ENCODE results near the gene CNPY1. TPM values are rescaled to one million over a fixed set of nuclear protein-coding genes. Genes with fewer than 3 reads are reported as not detected.

Gene CNPY1
- total RNA-seq, 2 donors from 2014 or later: not detected

DNA sequence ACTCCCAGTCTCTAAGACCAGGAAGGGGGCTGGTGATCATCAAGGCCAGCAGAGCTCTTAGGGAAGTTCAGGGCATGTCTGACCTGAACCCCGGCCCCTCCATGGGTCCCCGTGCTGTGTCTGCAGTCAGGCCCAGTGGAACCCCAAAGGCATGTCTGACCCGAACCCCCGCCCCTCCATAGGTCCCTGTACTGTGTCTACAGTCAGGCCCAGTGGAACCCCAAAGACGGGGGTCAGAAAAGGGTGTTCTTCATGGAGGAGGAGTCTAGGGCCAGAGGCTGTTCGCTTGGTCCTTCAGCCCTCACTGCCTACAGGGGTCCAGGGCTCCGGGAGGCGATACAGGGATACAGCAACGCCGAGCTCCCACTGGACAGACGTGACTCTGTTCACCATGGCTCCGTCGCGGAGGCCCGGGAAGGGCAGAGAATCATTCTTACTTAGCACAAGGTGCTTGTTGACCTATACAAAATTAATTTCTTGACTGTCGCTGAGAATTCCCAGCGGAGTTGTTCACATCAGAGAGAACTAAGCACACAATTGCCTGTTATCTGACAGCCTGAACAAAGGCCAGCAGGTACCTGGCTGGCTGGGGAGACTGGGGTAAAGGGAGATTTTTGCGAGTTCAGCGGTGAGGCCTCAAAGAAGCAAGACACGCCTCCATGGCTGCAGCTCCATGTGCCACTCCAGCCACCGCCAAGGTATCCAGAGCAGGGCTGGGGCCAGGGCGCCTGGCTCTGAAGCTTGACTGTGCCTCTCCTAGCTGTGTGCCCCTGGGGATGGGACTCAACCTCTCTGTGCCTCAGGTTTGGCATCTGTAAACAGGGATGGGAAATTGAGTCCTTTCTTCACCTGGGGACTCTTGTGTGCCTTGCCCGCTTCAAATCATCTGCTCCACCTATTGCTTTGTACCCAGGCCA, 61.6 kb downstream of the CNPY1 start:
- Histone ChIP-seq H3K4me3 (no peak overlapping the region), H3K27me3 (replicated peaks; ENCODE audit: insufficient read depth) (peaks cover 14% of the 10 kb centered on the region), H3K9me3 (no peaks in the 10 kb centered on the region), H3K27ac (no peak overlapping the region), H3K36me3 (no peaks in the 10 kb centered on the region), H3K4me1 (replicated peaks) (no peaks in the 10 kb centered on the region)
- TF ChIP-seq POLR2AphosphoS5 (IDR thresholded peaks at IDR 0.05) (no peak), POLR2A (IDR thresholded peaks at IDR 0.05) (no peak)
- TF ChIP-seq, protein P1, sequence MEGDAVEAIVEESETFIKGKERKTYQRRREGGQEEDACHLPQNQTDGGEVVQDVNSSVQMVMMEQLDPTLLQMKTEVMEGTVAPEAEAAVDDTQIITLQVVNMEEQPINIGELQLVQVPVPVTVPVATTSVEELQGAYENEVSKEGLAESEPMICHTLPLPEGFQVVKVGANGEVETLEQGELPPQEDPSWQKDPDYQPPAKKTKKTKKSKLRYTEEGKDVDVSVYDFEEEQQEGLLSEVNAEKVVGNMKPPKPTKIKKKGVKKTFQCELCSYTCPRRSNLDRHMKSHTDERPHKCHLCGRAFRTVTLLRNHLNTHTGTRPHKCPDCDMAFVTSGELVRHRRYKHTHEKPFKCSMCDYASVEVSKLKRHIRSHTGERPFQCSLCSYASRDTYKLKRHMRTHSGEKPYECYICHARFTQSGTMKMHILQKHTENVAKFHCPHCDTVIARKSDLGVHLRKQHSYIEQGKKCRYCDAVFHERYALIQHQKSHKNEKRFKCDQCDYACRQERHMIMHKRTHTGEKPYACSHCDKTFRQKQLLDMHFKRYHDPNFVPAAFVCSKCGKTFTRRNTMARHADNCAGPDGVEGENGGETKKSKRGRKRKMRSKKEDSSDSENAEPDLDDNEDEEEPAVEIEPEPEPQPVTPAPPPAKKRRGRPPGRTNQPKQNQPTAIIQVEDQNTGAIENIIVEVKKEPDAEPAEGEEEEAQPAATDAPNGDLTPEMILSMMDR (IDR thresholded peaks at IDR 0.05): no peak
- no peak for DNase-seq (ENCODE audit: low spot score)
- intact Hi-C loops (cut with DNase I): no loop called here
- 79% methylated on average over 16 of the region's 23 CpGs for WGBS

DNA sequence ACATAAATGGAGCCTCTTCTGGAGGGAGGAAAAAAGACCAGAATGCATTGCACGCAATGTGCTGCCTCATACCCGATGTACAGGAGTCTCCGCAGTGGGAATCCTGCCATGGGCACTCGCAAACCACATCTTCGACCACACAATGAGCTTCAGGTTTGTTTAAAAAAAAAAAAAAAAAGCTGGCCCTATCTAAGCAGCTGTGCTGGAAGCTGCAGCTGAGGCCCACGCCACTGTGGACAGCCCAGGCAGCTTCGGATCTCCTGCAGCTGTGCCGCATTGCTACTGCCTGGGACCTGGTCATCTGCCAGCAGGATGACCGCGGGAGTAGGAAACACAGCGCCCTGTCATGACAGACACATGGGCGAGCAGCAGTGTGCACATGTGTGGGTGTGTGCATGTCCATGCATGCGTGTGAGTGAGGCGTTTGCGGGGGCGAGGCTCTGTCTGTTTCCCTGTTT, 62.5 kb downstream of the CNPY1 start:
- Histone ChIP-seq H3K27me3 (replicated peaks; ENCODE audit: insufficient read depth) (peaks cover 14% of the 10 kb centered on the region), H3K9me3 (no peaks in the 10 kb centered on the region), H3K4me3 (no peak overlapping the region), H3K4me1 (replicated peaks) (no peaks in the 10 kb centered on the region), H3K36me3 (no peaks in the 10 kb centered on the region), H3K27ac (no peak overlapping the region)
- no peak for DNase-seq (ENCODE audit: low spot score)
- WGBS: 17% methylated on average over 16 of the region's 16 CpGs
- TF ChIP-seq, protein P1 (IDR thresholded peaks at IDR 0.05): no peak
- TF ChIP-seq POLR2AphosphoS5 (IDR thresholded peaks at IDR 0.05) (no peak), POLR2A (IDR thresholded peaks at IDR 0.05) (no peak)
- intact Hi-C loops (cut with DNase I): no loop called here

DNA sequence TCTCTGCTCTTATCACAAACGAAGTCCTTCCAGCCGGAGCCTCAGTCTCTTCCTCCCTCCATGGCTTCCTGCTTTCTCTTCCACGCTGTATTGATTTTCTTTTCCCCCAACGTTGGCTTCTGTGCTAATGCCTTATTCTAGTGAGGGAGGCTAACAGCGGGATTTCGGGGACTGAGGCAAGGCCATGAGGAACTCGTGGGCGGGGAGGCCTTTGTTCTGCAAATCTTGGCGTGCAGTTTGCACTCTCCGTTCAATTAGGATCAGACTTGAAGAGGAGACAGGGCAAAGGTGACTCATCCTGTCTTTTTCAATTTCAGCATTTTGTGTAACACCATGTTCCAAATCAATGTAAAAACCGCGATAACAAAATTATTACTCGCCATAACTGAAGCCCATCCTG, 63.1 kb downstream of the CNPY1 start:
- intact Hi-C loops (cut with DNase I): no loop called here
- peaks cover 9% of the 10 kb centered on the region for H3K27me3 ChIP-seq (replicated peaks; ENCODE audit: insufficient read depth)
- no peak for TF ChIP-seq POLR2A (IDR thresholded peaks at IDR 0.05)
- no peak for TF ChIP-seq POLR2AphosphoS5 (IDR thresholded peaks at IDR 0.05)
- TF ChIP-seq, protein P1 (IDR thresholded peaks at IDR 0.05): no peak

DNA sequence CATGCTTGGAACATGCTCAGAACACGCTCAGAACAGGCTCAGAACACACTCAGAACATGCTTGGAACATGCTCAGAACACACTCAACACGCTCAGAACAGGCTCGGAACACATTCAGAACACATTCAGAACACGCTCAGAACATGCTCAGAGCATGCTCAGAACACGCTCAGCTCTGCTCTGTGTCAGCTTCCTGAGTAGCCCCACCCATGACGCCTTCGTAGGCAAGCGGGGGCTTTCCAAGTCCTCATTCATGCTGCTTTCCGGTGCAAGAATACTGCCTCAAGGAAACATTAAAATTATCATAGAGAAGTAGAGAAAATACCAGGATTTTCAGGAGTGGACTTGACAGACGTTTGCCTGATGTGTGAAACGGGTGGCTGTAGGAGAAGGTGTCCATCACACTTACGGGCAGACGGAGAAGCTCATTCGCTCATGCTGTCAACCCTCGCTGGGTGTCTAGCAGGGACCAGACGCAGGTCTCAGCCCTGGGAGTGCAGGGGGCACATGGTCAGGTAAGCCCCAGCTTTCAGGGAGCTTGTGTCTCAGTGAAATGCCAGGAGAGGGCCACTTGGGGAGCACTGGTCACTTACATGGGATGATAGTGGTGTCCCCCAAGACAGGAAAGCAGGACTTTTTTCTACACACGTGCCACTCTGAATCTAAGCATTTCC, 63.7 kb downstream of the CNPY1 start:
- Histone ChIP-seq H3K36me3 (no peaks in the 10 kb centered on the region), H3K9me3 (no peaks in the 10 kb centered on the region), H3K27ac (no peak overlapping the region), H3K4me1 (replicated peaks) (no peaks in the 10 kb centered on the region), H3K27me3 (replicated peaks; ENCODE audit: insufficient read depth) (peaks cover 7% of the 10 kb centered on the region), H3K4me3 (no peak overlapping the region)
- TF ChIP-seq POLR2A (IDR thresholded peaks at IDR 0.05) (no peak), POLR2AphosphoS5 (IDR thresholded peaks at IDR 0.05) (no peak)
- TF ChIP-seq, protein P1 (IDR thresholded peaks at IDR 0.05): no peak
- no peak for DNase-seq (ENCODE audit: low spot score)
- WGBS: 61% methylated on average over 17 of the region's 17 CpGs
- intact Hi-C loops (cut with DNase I): no loop called here

More for the DNA sequence above, 63.1 kb downstream of the CNPY1 start:
- DNase-seq (ENCODE audit: low spot score): no peak
- Histone ChIP-seq H3K36me3 (no peaks in the 10 kb centered on the region), H3K4me3 (no peak overlapping the region), H3K9me3 (no peaks in the 10 kb centered on the region), H3K27ac (no peak overlapping the region), H3K4me1 (replicated peaks) (no peaks in the 10 kb centered on the region)
- WGBS: 37% methylated on average over 13 of the region's 13 CpGs
